IPS DF 19.7 (cell line): ENCODE measurements around the gene CACNA1I.
A peak's percentile ranks its signal among the peaks of the same experiment; 100 is the strongest.
"Not testable (repeated sequence)": the region's sequence is repeated elsewhere in the genome, so short reads cannot be mapped to it uniquely, and the experiment has no call there.

Source experiments
- DNase-seq: peaks from one replicate; pipeline ENCODE4 v3.0.0-alpha.2; 2013; ENCODE audit warnings: low read depth, low spot score

Gene CACNA1I

GRCh38 chr22:39718206-39718605 is 147.7 kb downstream of the CACNA1I start:
- DNase-seq = no peak

DNA sequence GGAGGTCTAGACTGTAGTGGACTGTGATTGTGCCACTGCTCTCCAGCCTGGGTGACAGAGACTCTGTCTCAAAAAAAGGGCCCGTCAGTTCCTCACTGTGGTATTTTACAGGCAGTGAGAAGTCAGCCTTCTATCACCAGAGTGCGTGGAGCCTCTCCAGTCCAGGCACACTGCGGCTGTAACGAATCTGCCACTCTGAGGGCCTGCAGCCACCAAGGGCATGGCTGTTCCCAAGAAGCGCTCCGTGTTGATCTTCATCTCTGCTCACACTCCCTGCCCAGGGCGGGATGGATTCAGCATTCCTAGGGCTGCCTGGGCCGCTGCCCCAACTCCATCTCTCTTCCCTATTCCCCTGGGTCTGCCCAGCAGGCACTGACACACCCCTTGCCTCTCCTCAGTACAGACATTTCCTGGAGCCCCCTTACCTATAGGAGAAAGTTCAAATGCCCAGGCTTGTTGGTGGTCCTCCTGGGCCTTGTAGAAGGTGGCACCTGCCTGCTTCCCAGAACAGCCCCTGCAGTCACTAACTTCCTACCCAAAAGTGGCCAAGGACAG is 148.4 kb downstream of the CACNA1I start:
- DNase-seq = no peak

DNA sequence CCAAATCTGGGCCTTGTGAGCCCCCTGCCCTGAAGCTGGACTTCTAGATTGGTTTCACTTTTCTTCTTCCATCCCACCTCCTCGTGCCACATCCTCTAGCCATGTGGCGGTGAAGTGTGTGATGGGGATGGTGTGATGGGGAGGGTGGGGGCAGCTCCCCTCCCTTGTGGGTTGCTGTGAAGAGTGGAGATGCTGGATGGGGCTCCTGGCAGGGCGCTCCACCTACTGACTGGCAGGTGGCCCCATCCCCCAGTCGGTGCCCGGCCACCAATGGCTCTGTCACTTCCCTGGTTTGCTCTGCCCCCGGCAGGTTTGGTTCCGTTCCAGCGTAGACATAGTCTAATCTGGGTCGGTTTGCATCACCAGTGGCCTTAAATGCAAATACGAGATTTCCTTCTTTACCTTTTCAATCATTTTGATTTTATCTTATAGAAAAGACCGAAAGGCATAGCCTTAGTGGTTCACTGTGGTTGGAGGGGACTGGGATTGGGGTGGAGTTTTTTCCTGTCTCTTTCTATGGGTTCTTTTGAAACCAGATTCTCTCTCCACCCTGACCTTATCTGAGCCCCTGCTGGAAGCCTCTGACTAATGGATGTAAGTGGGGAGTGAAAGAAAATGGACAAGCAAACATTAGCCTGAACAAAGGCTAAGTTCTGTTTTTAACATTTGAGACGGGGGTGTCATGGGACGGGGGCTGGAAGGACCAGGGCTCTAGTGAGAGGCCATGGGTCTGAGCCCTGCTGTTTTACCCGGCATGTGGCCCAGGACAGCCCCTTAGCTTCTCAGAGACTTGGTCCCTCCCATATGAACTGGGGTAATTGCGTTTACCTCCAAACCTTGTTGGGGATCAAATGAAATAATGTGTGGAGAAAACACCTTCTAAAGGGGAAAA is 149.3 kb downstream of the CACNA1I start:
- no peak for DNase-seq

GRCh38 chr22:39721206-39722031 is 150.9 kb downstream of the CACNA1I start:
- DNase-seq = no peak

DNA sequence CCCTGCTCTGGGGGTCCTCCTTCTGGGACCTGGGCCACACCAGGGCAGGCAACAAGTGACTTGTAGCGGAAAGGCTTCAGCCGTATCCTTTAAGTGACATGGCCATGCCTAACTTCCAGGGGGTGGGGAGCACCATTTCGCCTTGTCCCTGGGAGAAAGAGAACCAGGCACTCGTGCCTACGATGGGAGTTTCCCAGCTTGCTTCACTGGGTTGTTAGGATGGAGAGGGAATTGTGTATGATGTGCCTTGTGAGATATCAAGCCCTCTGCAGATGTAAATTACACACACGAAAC is 151.4 kb downstream of the CACNA1I start:
- DNase-seq = no peak

- no peak for DNase-seq
Observed at GRCh38 chr22:39722501-39722900, 151.9 kb downstream of the CACNA1I start.

GRCh38 chr22:39723463-39723862 is 152.9 kb downstream of the CACNA1I start:
- DNase-seq = no peak

DNA sequence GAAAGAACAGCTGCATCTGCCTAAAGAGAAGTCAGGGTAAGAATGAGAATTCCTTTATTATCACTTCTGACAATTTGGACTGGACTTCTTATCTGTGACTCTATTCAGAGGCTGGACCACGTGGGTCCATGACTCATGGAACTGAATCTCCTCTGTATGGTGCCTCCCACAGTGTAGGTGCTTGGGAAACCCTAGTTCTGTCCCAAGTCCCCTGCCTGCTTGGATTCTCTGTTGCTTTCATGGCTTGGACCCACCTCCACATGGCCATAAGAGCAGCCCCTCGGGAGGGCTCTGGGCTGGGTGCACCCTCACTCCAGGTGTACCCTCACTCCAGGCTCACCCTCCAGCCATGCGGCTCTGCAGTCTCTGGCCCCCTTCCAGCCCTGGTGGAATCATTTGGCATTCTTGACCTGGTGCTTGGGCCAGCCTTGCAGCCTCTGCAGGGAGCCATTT is 153.4 kb downstream of the CACNA1I start:
- no peak for DNase-seq

- DNase-seq = peak; percentile 7
Observed at GRCh38 chr22:39724390-39724789, 153.8 kb downstream of the CACNA1I start.

- DNase-seq = no peak
Observed at GRCh38 chr22:39724857-39725256, 154.3 kb downstream of the CACNA1I start.

DNA sequence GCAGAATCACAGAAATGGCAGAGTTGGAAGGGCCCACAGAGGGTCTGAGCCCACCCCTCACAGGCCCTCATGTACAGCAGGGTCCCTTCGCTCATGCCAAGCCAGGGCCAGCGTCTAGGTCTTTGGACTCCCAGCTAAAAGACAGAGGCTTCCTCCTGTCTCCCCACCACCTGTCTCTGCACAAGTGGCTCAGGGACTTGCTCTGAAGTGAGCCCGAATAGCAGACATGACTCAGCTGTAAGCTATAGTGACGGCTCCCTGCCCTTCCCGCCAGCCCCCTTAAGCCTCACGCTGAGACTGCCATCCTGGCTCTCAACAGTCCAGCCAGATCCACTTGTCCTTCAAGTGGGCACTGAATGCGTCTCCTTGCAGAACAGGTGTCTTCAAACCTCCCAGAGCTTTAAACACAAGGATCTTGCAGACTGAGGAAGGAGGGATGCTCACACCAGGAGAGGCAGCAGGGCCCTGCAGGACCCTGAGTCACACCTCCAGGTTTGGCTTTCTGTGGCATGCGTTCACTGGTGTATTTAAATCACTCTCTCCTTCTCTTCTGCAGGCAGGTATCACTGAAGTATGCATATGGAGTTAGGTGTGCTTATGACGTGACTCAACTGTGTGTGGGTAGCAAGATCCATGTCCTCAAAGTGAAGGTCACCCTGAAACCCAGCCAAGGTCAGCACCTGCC is 154.9 kb downstream of the CACNA1I start:
- no peak for DNase-seq

GRCh38 chr22:39727541-39727940 is 157.0 kb downstream of the CACNA1I start:
- no peak for DNase-seq

DNA sequence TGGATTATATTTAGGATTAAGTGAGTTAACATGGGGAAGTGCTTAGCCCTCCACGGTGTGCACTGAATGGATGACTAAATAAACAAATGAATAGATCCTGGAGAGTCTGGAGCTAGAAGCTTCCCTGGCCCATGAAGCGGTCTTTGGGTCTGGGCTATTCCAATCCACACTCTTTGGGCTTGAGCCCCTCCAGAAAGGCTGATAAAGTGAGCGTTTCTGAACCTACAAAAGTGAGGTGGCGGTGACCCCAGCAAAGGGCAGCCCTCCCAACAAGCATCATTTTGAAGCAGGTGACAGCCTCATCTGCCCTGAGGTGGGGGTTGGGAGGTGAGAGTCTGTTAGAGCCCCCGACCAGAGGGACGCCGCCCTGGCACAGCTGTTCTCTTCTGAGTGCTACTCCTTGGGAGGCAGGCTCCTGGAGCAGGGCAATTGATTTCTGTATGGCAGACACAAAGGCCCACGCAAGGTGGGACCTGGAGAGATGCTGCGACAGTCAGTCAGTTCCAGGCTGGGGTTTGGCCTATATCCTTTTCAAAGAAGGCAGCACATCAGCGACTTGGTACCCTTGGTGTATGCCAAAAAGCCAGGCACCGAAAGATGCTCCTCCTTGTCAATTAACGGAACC is 157.8 kb downstream of the CACNA1I start:
- DNase-seq = no peak

DNA sequence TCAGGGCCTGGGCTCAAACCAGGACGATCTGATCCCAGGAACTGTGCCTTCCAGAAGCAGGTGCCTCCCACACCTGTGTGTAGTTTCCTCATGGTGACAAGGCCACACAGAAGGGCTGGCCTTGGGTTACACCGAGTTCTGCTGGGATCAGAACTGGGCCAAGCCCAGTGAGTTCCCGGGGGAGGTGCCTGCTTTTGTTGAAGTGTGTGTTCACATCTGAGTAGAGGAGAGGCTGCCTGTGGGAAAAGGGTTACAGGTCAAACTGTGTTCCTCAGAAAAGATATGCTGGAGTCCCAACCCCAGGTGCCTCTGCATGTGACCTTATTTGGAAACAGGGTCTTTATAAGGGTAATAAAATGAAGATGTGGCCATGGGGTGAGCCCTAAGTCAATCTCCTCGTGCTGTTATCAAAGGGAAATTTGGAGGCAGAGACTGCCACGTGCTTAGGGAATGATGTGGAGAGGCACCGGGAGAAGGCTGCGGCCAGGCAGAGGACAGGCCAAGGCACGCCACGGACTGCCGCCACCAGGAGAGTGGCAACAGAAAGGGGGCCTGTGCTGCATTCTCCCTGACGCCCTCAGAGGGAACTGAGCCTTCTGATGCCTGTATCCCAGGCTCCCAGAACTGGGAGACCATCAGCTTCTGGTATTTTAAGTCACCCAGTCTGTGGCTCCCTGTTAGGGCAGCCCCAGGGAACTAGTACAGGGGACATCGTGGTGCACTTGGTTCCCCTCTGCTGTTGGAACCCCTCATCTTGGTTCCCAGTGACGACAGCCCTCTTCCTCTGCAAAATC is 158.8 kb downstream of the CACNA1I start:
- no peak for DNase-seq

- no peak for DNase-seq
Observed at GRCh38 chr22:39731481-39731880, 160.9 kb downstream of the CACNA1I start.

DNA sequence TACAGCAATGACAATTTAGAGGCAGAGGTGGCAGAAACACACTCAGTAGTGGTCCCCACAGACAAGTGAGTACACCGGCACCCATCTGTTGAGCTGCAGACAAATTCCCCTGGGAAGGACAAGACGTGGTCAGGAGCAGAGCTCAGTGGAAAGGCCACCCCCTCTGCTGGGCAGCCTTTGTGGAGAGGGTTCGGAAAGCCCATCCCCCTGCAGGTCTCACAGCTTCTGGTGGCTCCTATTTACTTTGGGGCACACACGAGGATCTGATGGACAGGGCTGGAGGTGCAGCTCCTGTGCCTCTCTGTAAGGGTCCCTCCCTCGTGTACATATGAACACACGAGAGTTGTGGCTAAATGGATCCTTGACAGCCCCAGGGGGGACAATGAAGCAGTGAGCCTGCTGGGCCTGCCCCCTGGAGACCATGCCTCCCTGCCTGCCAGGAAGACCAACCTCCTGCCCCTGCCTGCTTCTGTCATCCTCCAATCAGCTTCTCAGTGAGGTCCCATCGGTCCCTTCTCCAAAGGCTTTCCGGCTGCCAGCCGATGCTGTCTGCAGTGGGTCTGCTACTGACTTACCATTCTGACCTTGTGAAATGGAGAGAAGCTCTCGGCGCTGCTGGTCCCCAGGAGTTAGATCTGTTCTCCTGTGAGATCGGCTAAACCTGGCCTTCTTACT is 161.5 kb downstream of the CACNA1I start:
- DNase-seq = no peak

- no peak for DNase-seq
Observed at GRCh38 chr22:39732625-39733024, 162.1 kb downstream of the CACNA1I start.

- DNase-seq = no peak
Observed at GRCh38 chr22:39733191-39733590, 162.6 kb downstream of the CACNA1I start.

DNA sequence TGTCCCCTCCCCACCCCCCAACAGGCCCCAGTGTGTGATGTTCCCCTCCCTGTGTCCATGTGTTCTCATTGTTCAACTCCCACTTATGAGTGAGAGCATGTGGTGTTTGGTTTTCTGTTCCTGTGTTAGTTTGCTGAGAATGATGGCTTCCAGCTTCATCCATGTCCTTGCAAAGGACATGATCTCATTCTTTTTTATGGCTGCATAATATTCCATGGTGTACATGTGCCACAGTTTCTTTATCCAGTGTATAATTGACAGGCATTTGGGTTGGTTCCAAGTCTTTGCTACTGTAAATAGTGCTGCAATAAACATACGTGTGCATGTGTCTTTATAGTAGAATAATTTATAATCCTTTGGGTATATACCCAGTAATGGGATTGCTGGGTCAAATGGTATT is 163.5 kb downstream of the CACNA1I start:
- DNase-seq = not testable (repeated sequence)

- no peak for DNase-seq
Observed at GRCh38 chr22:39734866-39735265, 164.3 kb downstream of the CACNA1I start.
